Rectal smooth muscle tissue (tissue), 1 donor: ENCODE measurements around the gene CCDC182.

ENCODE experiments used
- H3K27ac ChIP-seq: one replicate; pipeline ENCODE4 v1.7.0; 2013; ENCODE audit warnings: low read depth, low read length, inconsistent platforms
- H3K27me3 ChIP-seq: one replicate; pipeline ENCODE4 v1.7.0; 2013; ENCODE audit warnings: low read length; ENCODE audit not compliant: control insufficient read depth, insufficient read depth
- H3K36me3 ChIP-seq: one replicate; pipeline ENCODE4 v1.7.0; 2013; ENCODE audit warnings: low read length; ENCODE audit not compliant: control insufficient read depth, insufficient read depth
- H3K4me1 ChIP-seq: one replicate; pipeline ENCODE4 v1.7.0; 2013; ENCODE audit warnings: low read length; ENCODE audit not compliant: control insufficient read depth, insufficient read depth
- H3K4me3 ChIP-seq: one replicate; pipeline ENCODE4 v1.7.0; 2013; ENCODE audit warnings: low read length
- H3K9ac ChIP-seq: one replicate; pipeline ENCODE4 v1.7.0; 2013; ENCODE audit warnings: low read length

Gene CCDC182

DNA sequence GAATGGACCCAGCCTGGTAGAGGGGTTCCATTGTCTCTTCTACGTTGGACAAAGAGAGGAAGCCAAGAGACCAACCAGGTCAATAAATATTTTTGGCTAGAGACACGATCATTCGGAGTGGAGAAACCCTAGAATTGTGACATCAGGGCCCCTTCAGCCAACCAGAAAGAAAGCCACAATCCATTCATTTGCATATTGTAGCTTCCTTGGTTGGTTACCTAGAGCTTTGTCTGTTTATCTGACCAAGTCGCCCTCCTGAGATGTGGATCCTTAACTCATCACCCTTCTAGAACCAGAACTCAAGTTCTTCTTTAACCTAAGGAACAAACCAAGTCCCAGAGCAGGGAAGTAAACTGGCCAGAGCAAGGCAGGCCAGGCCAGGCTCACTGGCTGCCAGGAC lies at the start of gene CCDC182:
Gene CCDC182, minus strand, starts transcription at position 58 of the 400 bp plus-strand sequence. Its CDS starts 27 bp downstream, at position 31.
- Histone ChIP-seq H3K27me3 (no peaks in the 10 kb centered on the region), H3K4me1 (no peaks in the 10 kb centered on the region), H3K27ac (no peak within 1 kb of the TSS), H3K36me3 (no peaks in the 10 kb centered on the region), H3K9ac (no peak within 1 kb of the TSS), H3K4me3 (no peak within 1 kb of the TSS)

DNA sequence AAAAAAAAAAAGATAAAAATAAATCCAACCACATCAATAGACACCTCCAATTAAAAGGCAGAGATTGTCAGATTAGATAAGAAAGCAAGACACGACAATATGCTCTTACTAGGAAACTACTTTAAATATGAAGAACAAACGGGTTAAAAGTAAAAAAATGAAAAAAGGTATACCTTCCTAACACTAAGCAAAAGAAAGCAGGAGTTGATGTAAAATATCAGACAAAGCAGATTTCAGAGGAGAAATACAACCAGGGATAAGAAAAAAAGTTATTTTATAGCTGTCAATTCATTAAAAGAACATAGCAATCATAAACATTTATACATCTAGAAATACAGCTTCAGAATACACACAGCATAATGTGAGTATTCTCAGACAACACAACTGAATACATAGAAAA lies 49.7 kb upstream of the CCDC182 start:
- Histone ChIP-seq H3K27me3 (no peaks in the 10 kb centered on the region), H3K27ac (no peak overlapping the region), H3K4me3 (no peak overlapping the region), H3K4me1 (no peaks in the 10 kb centered on the region), H3K36me3 (no peaks in the 10 kb centered on the region), H3K9ac (no peak overlapping the region)

DNA sequence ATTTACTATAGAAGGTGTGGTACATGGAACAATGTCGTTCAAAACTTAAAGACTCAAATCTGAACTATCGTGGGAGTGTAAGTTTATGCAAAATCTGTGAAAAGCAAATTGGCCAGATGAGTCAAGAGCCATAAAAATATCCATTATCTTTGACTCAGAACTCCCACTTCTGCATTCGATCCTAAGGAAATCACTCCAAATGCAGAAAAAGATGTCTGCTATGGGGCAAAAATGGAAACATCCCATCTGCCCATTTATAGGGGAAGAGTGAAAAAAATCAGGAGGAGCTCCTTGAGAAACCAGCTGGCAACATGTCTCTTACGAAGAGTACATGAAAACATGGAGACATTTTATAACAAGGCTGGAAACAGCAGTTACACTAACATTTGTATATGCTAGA lies 43.6 kb upstream of the CCDC182 start:
- H3K4me1 ChIP-seq, result no peaks in the 10 kb centered on the region
- H3K4me3 ChIP-seq, result no peak overlapping the region
- H3K27ac ChIP-seq, result no peak overlapping the region
- no peaks in the 10 kb centered on the region for H3K27me3 ChIP-seq
- no peak overlapping the region for H3K9ac ChIP-seq
- H3K36me3 ChIP-seq, result no peaks in the 10 kb centered on the region

DNA sequence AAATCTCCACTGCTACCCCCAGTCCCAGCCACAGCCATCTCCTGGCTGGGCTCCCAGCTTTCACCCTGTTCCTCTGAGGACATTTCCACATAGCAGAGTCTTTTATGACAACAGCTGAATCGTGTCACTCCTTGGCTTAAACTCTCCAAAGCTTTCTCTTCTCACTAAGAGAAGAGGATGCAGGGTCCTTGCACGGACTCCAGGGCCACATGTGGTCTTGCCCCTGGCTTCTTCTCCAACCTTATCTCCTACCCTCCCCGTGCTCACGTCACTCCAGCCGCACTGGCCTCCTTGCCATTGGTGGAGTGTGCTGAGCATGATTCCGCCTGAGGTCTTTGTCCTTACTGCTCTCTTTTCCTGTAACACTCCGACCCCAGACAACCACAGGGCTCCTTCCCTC lies 39.9 kb upstream of the CCDC182 start:
- Histone ChIP-seq H3K4me1 (no peaks in the 10 kb centered on the region), H3K36me3 (no peaks in the 10 kb centered on the region), H3K27me3 (peaks cover 3% of the 10 kb centered on the region), H3K4me3 (no peak overlapping the region), H3K27ac (no peak overlapping the region), H3K9ac (no peak overlapping the region)

GRCh38 chr17:57784226-57784895 lies 39.3 kb upstream of the CCDC182 start:
- no peaks in the 10 kb centered on the region for H3K36me3 ChIP-seq
- H3K27me3 ChIP-seq, result peaks cover 3% of the 10 kb centered on the region
- no peak overlapping the region for H3K4me3 ChIP-seq
- no peak overlapping the region for H3K27ac ChIP-seq
- no peak overlapping the region for H3K9ac ChIP-seq
- no peaks in the 10 kb centered on the region for H3K4me1 ChIP-seq

DNA sequence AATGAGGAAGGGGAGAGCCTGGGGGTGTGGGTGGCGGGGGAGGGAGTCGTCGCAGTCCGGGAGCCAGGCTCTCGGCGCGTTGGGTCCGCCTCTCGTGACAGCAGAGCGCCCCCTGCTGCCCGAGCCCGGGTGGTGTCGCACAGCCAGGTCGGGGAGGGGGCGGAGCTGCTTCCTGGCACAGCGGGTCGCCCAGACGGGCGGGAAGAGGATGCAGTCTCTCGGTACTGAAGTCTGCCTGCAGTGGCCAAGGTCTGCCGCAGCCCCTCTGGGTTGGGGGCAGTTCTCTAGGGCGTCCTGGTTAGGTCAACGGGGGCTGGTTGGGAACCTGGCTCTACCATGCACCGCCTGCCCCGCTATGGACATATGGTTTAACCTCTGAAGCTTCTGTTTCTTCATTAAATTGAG lies 38.2 kb upstream of the CCDC182 start:
- Histone ChIP-seq H3K4me3 (no peak overlapping the region), H3K27me3 (peaks cover 3% of the 10 kb centered on the region), H3K36me3 (no peaks in the 10 kb centered on the region), H3K27ac (no peak overlapping the region), H3K4me1 (no peaks in the 10 kb centered on the region), H3K9ac (no peak overlapping the region)

DNA sequence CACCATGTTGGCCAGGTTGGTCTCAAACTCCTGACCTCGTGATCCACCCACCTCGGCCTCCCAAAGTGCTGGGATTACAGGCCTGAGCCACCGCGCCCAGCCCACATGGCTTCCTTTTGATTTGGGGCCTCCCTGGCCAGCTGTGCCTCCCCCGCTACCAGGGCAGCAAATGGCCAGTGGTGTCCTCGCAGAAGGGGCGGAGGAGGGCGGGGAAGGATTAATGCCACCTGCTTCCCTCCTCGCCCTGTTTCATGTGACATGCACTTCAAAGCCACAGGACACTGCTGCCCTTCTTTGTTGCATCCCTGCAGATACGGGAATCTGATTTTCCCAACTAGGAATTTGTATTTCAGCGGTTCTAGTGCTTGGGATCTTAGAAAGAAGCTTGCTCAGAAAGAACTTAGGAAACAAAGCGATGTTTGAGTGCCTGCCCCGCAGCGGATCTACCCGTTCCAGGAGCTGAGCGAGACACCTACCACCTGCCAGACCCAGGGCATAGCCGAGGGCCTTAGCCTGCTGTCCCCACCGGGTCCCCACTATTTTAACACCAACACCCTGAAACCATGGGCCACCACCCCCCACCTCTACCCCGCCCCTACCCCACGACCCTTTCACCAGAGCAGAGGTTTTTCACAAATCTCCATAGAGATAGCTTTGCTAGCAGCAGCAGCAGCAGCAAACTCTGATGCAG lies 37.7 kb upstream of the CCDC182 start:
- no peaks in the 10 kb centered on the region for H3K36me3 ChIP-seq
- no peaks in the 10 kb centered on the region for H3K4me1 ChIP-seq
- H3K27me3 ChIP-seq, result peaks cover 3% of the 10 kb centered on the region
- H3K4me3 ChIP-seq, result no peak overlapping the region
- H3K27ac ChIP-seq, result no peak overlapping the region
- no peak overlapping the region for H3K9ac ChIP-seq

- Histone ChIP-seq H3K4me1 (no peaks in the 10 kb centered on the region), H3K27ac (no peak overlapping the region), H3K9ac (no peak overlapping the region), H3K27me3 (peaks cover 3% of the 10 kb centered on the region), H3K4me3 (no peak overlapping the region), H3K36me3 (no peaks in the 10 kb centered on the region)
Measured at GRCh38 chr17:57782062-57782490, 37.0 kb upstream of the CCDC182 start.

GRCh38 chr17:57781386-57782061 lies 36.4 kb upstream of the CCDC182 start:
- no peak overlapping the region for H3K9ac ChIP-seq
- H3K36me3 ChIP-seq, result no peaks in the 10 kb centered on the region
- H3K4me3 ChIP-seq, result no peak overlapping the region
- H3K4me1 ChIP-seq, result no peaks in the 10 kb centered on the region
- H3K27me3 ChIP-seq, result peaks cover 3% of the 10 kb centered on the region
- H3K27ac ChIP-seq, result no peak overlapping the region

DNA sequence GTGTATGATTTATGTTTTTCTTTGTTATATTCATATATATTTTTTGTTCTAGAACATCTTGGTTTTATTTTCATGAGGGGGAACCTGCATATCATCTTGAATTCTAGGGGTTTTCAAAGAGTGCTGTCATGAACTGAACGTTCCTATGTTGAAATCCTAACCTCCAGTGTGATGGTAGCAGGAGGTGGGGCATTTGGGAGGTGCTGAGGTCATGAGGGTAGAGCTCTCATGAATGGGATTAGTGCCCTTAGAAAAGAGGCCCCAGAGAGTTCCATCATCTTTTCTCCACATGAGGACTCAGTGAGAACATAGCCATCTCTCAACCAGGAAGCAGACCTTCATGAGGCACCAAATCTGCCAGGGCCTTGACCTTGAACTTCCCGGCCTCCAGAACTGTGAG lies 34.6 kb upstream of the CCDC182 start:
- no peak overlapping the region for H3K9ac ChIP-seq
- H3K27me3 ChIP-seq, result peaks cover 3% of the 10 kb centered on the region
- H3K36me3 ChIP-seq, result no peaks in the 10 kb centered on the region
- no peak overlapping the region for H3K4me3 ChIP-seq
- no peaks in the 10 kb centered on the region for H3K4me1 ChIP-seq
- no peak overlapping the region for H3K27ac ChIP-seq

DNA sequence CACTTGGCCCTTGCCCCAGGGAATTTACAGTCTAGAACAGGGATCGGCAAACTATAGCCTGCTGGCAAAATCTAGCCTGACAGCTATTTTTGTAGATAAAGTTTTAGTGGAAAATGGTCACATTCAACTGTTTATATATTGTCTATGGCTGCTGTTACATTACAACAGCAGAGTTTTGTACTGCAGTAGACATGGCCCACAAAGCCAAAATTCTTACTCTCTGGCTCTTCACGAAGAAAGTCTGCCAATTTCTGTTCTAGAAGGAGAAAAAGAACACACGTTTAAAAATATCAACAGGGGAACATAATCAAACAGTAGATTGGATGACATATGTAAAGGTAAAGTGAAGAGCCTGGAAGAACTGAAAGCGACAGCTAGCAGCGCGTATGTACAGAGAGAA lies 33.2 kb upstream of the CCDC182 start:
- Histone ChIP-seq H3K9ac (no peak overlapping the region), H3K27me3 (peaks cover 3% of the 10 kb centered on the region), H3K27ac (no peak overlapping the region), H3K36me3 (no peaks in the 10 kb centered on the region), H3K4me3 (no peak overlapping the region), H3K4me1 (no peaks in the 10 kb centered on the region)

- Histone ChIP-seq H3K4me1 (no peaks in the 10 kb centered on the region), H3K9ac (no peak overlapping the region), H3K36me3 (no peaks in the 10 kb centered on the region), H3K4me3 (no peak overlapping the region), H3K27me3 (no peaks in the 10 kb centered on the region), H3K27ac (no peak overlapping the region)
Measured at GRCh38 chr17:57776366-57776765, 31.3 kb upstream of the CCDC182 start.
